ENCODE data around the gene RBX1. TPM values are rescaled to one million over a fixed set of nuclear protein-coding genes. Genes with fewer than 3 reads are reported as not detected.

The RBX1 gene
- total RNA-seq, 1 donor from 2014 or later = 78.6 TPM

- intact Hi-C loops (cut with micrococcal nuclease) = loop anchor here (10.0 kb wide), 1 partner anchor 977 kb away; no protein-coding TSS in a partner anchor
- H3K9me3 Mint-ChIP-seq = no peaks in the 10 kb centered on the region
- ChIA-PET POLR2A (interaction anchor here (1.4 to 1.6 kb wide), 2 partner anchors 65 to 134 kb away, joined by 3 to 7 read pairs; partner anchors contain the start of gene EP300), CTCF (interaction anchor here (0.9 kb wide), 1 partner anchor 34 kb away, joined by 3 read pairs; no protein-coding TSS in a partner anchor)
- peaks cover 63% of the 10 kb centered on the region for H3K36me3 Mint-ChIP-seq (ENCODE audit: low read depth)
- DNase-seq = no peak
- H3K4me1 Mint-ChIP-seq = peaks cover 18% of the 10 kb centered on the region
- H3K4me3 Mint-ChIP-seq = no peak overlapping the region
- ATAC-seq (ENCODE audit: low read depth) = no peak
- H3K27me3 Mint-ChIP-seq = no peaks in the 10 kb centered on the region
- no peak for TF ChIP-seq CTCF (IDR thresholded peaks at IDR 0.05)
- no peak overlapping the region for H3K27ac Mint-ChIP-seq
Observed at GRCh38 chr22:40957601-40958000, 6.4 kb downstream of the RBX1 start.

GRCh38 chr22:40958299-40958698 lies 7.1 kb downstream of the RBX1 start:
- ATAC-seq (ENCODE audit: low read depth) (no peak), DNase-seq (no peak)
- ChIA-PET CTCF (no interaction called here), POLR2A (interaction anchor here (1.4 to 1.6 kb wide), 2 partner anchors 64 to 134 kb away, joined by 3 to 7 read pairs; partner anchors contain the start of gene EP300)
- TF ChIP-seq CTCF (IDR thresholded peaks at IDR 0.05) = no peak
- intact Hi-C loops (cut with micrococcal nuclease) = loop anchor here (10.0 kb wide), 1 partner anchor 977 kb away; no protein-coding TSS in a partner anchor
- no peaks in the 10 kb centered on the region for H3K27me3 Mint-ChIP-seq
- H3K27ac Mint-ChIP-seq = no peak overlapping the region
- H3K9me3 Mint-ChIP-seq = no peaks in the 10 kb centered on the region
- peaks cover 12% of the 10 kb centered on the region for H3K4me1 Mint-ChIP-seq
- peaks cover 65% of the 10 kb centered on the region for H3K36me3 Mint-ChIP-seq (ENCODE audit: low read depth)
- no peak overlapping the region for H3K4me3 Mint-ChIP-seq

GRCh38 chr22:40960145-40960544 lies 9.0 kb downstream of the RBX1 start:
- Mint-ChIP-seq H3K27ac (no peak overlapping the region), H3K4me3 (no peak overlapping the region), H3K36me3 (ENCODE audit: low read depth) (peaks cover 64% of the 10 kb centered on the region), H3K4me1 (peaks cover 6% of the 10 kb centered on the region), H3K9me3 (no peaks in the 10 kb centered on the region), H3K27me3 (no peaks in the 10 kb centered on the region)
- no peak for ATAC-seq (ENCODE audit: low read depth)
- CTCF ChIA-PET = interaction anchor here (1.9 kb wide), 1 partner anchor 38 kb away, joined by 8 read pairs; no protein-coding TSS in a partner anchor
- POLR2A ChIA-PET = interaction anchor here (0.8 to 1.3 kb wide), 2 partner anchors 9 to 132 kb away, joined by 3 read pairs; partner anchors contain the start of genes EP300 and RBX1
- intact Hi-C loops (cut with micrococcal nuclease) = no loop called here
- no peak for DNase-seq
- no peak for TF ChIP-seq CTCF (IDR thresholded peaks at IDR 0.05)

GRCh38 chr22:40965936-40966725 lies 15.0 kb downstream of the RBX1 start:
- Mint-ChIP-seq H3K27ac (no peak overlapping the region), H3K9me3 (no peaks in the 10 kb centered on the region), H3K27me3 (no peaks in the 10 kb centered on the region), H3K4me1 (peaks cover 9% of the 10 kb centered on the region), H3K4me3 (no peak overlapping the region), H3K36me3 (ENCODE audit: low read depth) (peaks cover 69% of the 10 kb centered on the region)
- ChIA-PET CTCF (interaction anchor here (1.2 kb wide), 1 partner anchor 44 kb away, joined by 4 read pairs; no protein-coding TSS in a partner anchor), POLR2A (interaction anchor here (1.3 to 2.9 kb wide), 2 partner anchors 15 to 125 kb away, joined by 3 to 10 read pairs; partner anchors contain the start of gene RBX1)
- intact Hi-C loops (cut with micrococcal nuclease) = no loop called here
- TF ChIP-seq CTCF (IDR thresholded peaks at IDR 0.05) = no peak
- no peak for ATAC-seq (ENCODE audit: low read depth)
- DNase-seq = no peak

- TF ChIP-seq CTCF (IDR thresholded peaks at IDR 0.05) = no peak
- POLR2A ChIA-PET = interaction anchor here (1.3 to 2.9 kb wide), 2 partner anchors 15 to 124 kb away, joined by 3 to 10 read pairs; partner anchors contain the start of gene RBX1
Observed at GRCh38 chr22:40966726-40967085, 15.5 kb downstream of the RBX1 start.

More at GRCh38 chr22:40966726-40967085, 15.5 kb downstream of the RBX1 start:
- Mint-ChIP-seq H3K4me3 (no peak overlapping the region), H3K27me3 (no peaks in the 10 kb centered on the region), H3K4me1 (peaks cover 9% of the 10 kb centered on the region), H3K36me3 (ENCODE audit: low read depth) (peaks cover 69% of the 10 kb centered on the region), H3K27ac (no peak overlapping the region), H3K9me3 (no peaks in the 10 kb centered on the region)
- CTCF ChIA-PET = interaction anchor here (1.2 kb wide), 1 partner anchor 44 kb away, joined by 4 read pairs; no protein-coding TSS in a partner anchor
- ATAC-seq (ENCODE audit: low read depth) (no peak), DNase-seq (no peak)
- intact Hi-C loops (cut with micrococcal nuclease) = no loop called here

Data from activated B cell treated with CpG ODN at 0.5 μM for 24 hours (primary cell).